Right lobe of liver (tissue), 4 donors: ENCODE data around the gene CAMK2D.

Experiments used
- CTCF ChIP-seq, 4 donors: fragments of 200-600 bp in 3 of 4; fragments of 450-650 bp in 1 of 4; IDR thresholded peaks; one replicate each; pipeline versions ENCODE4 v1.5.1 to v1.8.0; 2016 to 2022; ENCODE audit warnings: antibody characterized with exemption in 4 of 4, mild to moderate bottlenecking in 2 of 4
- POLR2A ChIP-seq: fragments of 450-650 bp; IDR thresholded peaks from one replicate; pipeline ENCODE4 v1.6.1; 2017; ENCODE audit warnings: antibody characterized with exemption, mild to moderate bottlenecking
- donor health status: DM: no; HTN: no; CAD: no.
- donor health status: DM: no; HTN: no; CAD: no.
- donor health status: DM: no; HTN: yes; CAD: no.

GRCh38 chr4:113810906-113811305 is 49.4 kb upstream of the CAMK2D start:
- TF ChIP-seq CTCF (IDR thresholded peaks at IDR 0.05): no peak
- TF ChIP-seq POLR2A: no peak
